K562 (cell line): ENCODE measurements around the gene BAG5. TPM values are rescaled to one million over a fixed set of nuclear protein-coding genes. Genes with fewer than 3 reads are reported as not detected.

ENCODE experiments used
- ATAC-seq: fragments of 200-7000 bp; cut with Tn5 transposase; 3 replicates; pipeline ENCODE4 v1.9.1; 2020; ENCODE audit warnings: moderate library complexity
- BruUV-seq: library from RNA; stranded (reverse); fragments of 400-500 nt; replicated peaks from 2 replicates; lab custom pipeline; 2021; lab: Mats Ljungman, UMichigan
- CTCF ChIA-PET: fragments of 300-600 bp; formaldehyde crosslinking; extraction: SDS; loops from one replicate; lab custom pipeline; 2021; ENCODE audit warnings: low intra/inter-chr PET ratio; lab: Yijun Ruan, JAX
- POLR2A ChIA-PET: fragments of 300-600, 350-650 bp; sonication (Branson Sonifier 250); formaldehyde crosslinking; extraction: SDS; loops from one replicate; lab custom pipeline; 2021; ENCODE audit warnings: antibody characterized with exemption, inconsistent platforms; lab: Yijun Ruan, JAX
- DNase-seq, 4 experiments: peaks; one replicate each; pipeline versions ENCODE4 v3.0.0 to v3.0.0-alpha.2; 2011 to 2018; ENCODE audit warnings: low spot score in 3 of 4, mixed read lengths in 3 of 4; ENCODE audit errors: extremely low read depth in 1 of 4
- FAIRE-seq: peaks from 2 replicates; lab custom pipeline; 2011; peaks lifted over from hg19 to GRCh38; lab: Jason Lieb, UNC
- H2AFZ ChIP-seq: 2 replicates; pipeline ENCODE4 v1.6.0; 2011; ENCODE audit warnings: low read depth, low read length, control low read depth, inconsistent platforms
- H3K27ac ChIP-seq: fragments of 200-600 bp; 3 replicates; pipeline ENCODE4 v1.8.0; 2011; ENCODE audit warnings: low read depth, mild to moderate bottlenecking, control low read depth, inconsistent platforms, low read length, moderate library complexity, mixed read lengths; ENCODE audit errors: extremely low read depth
- H3K27me3 ChIP-seq, 2 experiments: fragments of 300-600 bp in 1 of 2; 2 replicates in 1 of 2; 3 replicates in 1 of 2; pipeline versions ENCODE4 v1.6.0 to v1.8.0; 2011; ENCODE audit warnings: inconsistent platforms in 2 of 2, low read length in 2 of 2, mild to moderate bottlenecking in 1 of 2, mixed read lengths in 1 of 2, moderate library complexity in 1 of 2; ENCODE audit not compliant: control insufficient read depth in 2 of 2, insufficient read depth in 2 of 2
- H3K36me3 ChIP-seq: fragments of 300-600 bp; 3 replicates; pipeline ENCODE4 v1.8.0; 2011; ENCODE audit warnings: mild to moderate bottlenecking, low read length, inconsistent platforms; ENCODE audit not compliant: control insufficient read depth, insufficient read depth
- H3K4me1 ChIP-seq, 2 experiments: fragments of 200-600 bp in 1 of 2; replicated peaks in 1 of 2; 2 replicates in 1 of 2; 3 replicates in 1 of 2; pipeline versions ENCODE4 v1.5.1 to v1.8.0; 2011; ENCODE audit warnings: inconsistent platforms in 2 of 2, low read length in 2 of 2, mild to moderate bottlenecking in 1 of 2, mixed read lengths in 1 of 2, moderate library complexity in 1 of 2; ENCODE audit not compliant: control insufficient read depth in 2 of 2, insufficient read depth in 2 of 2
- H3K4me2 ChIP-seq: 2 replicates; pipeline ENCODE4 v1.6.1; 2011; ENCODE audit warnings: low read length, control low read depth, inconsistent platforms, mixed read lengths; ENCODE audit not compliant: insufficient read depth
- H3K4me3 ChIP-seq: fragments of 200-600 bp; sonication (generic), shearing (Covaris generic); 2 replicates; pipeline ENCODE4 v1.5.1; 2016; ENCODE audit warnings: control low read depth, inconsistent platforms
- H3K79me2 ChIP-seq: fragments of 200-600 bp; 3 replicates; pipeline ENCODE4 v1.8.0; 2011; ENCODE audit warnings: low read length, inconsistent platforms; ENCODE audit not compliant: control insufficient read depth, insufficient read depth
- H3K9ac ChIP-seq, 2 experiments: 2 replicates each; pipeline versions ENCODE4 v1.6.0 to v1.6.1; 2011; ENCODE audit warnings: low read depth in 2 of 2, low read length in 2 of 2, control low read depth in 1 of 2, inconsistent platforms in 1 of 2, mild to moderate bottlenecking in 1 of 2, mixed read lengths in 1 of 2; ENCODE audit not compliant: insufficient read depth in 1 of 2
- H3K9me1 ChIP-seq: one replicate; pipeline ENCODE4 v1.6.0; 2011; ENCODE audit warnings: inconsistent platforms, mild to moderate bottlenecking, low read length, moderate library complexity; ENCODE audit not compliant: control insufficient read depth, insufficient read depth
- H3K9me3 ChIP-seq: replicated peaks from 2 replicates; pipeline ENCODE4 v1.5.1; 2011; ENCODE audit warnings: low read depth, low read length, inconsistent platforms; ENCODE audit not compliant: control insufficient read depth, insufficient read depth
- H4K20me1 ChIP-seq: replicated peaks from 2 replicates; pipeline ENCODE4 v1.6.1; 2011; ENCODE audit warnings: low read length, inconsistent platforms, mixed read lengths; ENCODE audit not compliant: control insufficient read depth, insufficient read depth
- BRCA1 ChIP-seq, 2 experiments: fragments of 450-650 bp in 1 of 2; sonication (generic) in 1 of 2; formaldehyde crosslinking in 1 of 2; IDR thresholded peaks; 2 replicates each; pipeline versions ENCODE4 v1.5.0 to v1.6.1; 2017 to 2020; ENCODE audit warnings: mild to moderate bottlenecking in 1 of 2, missing genetic modification reagents in 1 of 2
- CLOCK ChIP-seq: fragments of 250-450 bp; sonication (Bioruptor Pico); IDR thresholded peaks from 2 replicates; pipeline ENCODE4 v1.4.0; 2020; ENCODE audit warnings: mild to moderate bottlenecking, moderate library complexity, borderline replicate concordance
- FOXA3 ChIP-seq, 2 experiments: fragments of 450-650 bp in 1 of 2; sonication (generic) in 1 of 2; formaldehyde crosslinking; IDR thresholded peaks in 1 of 2; conservative IDR thresholded peaks in 1 of 2; 2 replicates each; pipeline versions ENCODE4 v1.4.0 to v1.8.0; 2020 to 2022; ENCODE audit warnings: mild to moderate bottlenecking in 2 of 2, missing genetic modification reagents in 1 of 2
- MTA2 ChIP-seq: fragments of 450-650 bp; IDR thresholded peaks from 2 replicates; pipeline ENCODE4 v1.6.1; 2016; ENCODE audit warnings: low read depth
- NR3C1 ChIP-seq: sonication (generic); formaldehyde crosslinking; IDR thresholded peaks from 2 replicates; pipeline ENCODE4 v1.8.1; 2022; ENCODE audit warnings: missing genetic modification reagents
- ZNF253 ChIP-seq: fragments of 250-450 bp; sonication (Bioruptor Pico); conservative IDR thresholded peaks from 2 replicates; pipeline ENCODE4 v1.6.1; 2021; ENCODE audit warnings: mild to moderate bottlenecking
- WGBS: fragments of 100-300 bp; shearing (Covaris generic); methylation state at CpG from one replicate; pipeline ENCODE4 v1.1.6; 2016; ENCODE audit warnings: low coverage, mixed read lengths; ENCODE audit not compliant: insufficient coverage; ENCODE audit errors: missing lambda C conversion rate; 5-methylcytosine and 5-hydroxymethylcytosine counted together
- in situ Hi-C: fragments of 300-500 bp; cut with MboI; formaldehyde crosslinking; loops from 4 replicates; pipeline ENCODE4 v1.15.0; 2018; ENCODE audit warnings: inconsistent platforms, mixed read lengths
- intact Hi-C: fragments of 100-400 bp; cut with micrococcal nuclease; formaldehyde crosslinking; loops from 2 replicates; pipeline ENCODE4 v1.14.2; 2022
- polyA plus RNA-seq, 8 experiments: library from polyadenylated mRNA; depleted of rRNA in 4 of 8; stranded (reverse) in 5 of 8; unstranded in 3 of 8; fragments of >200 nt; fragmentation: Nextera tagmentation in 2 of 8; fragmentation: Illumina TruSeq in 1 of 8; extraction: Ambion mirVana in 2 of 8; extraction: Trizol in 1 of 8; gene quantifications; 2 replicates each; pipeline versions ENCODE4 v1.2.1 to v1.2.3, GENCODE V29; 2011 to 2014; ENCODE audit warnings: inconsistent platforms in 1 of 8, missing spikeins in 1 of 8
- total RNA-seq, 7 experiments: library from RNA; depleted of rRNA in 6 of 7; stranded (reverse); fragments of >200 nt in 6 of 7; fragmentation: Illumina TruSeq in 2 of 7; extraction: Trizol in 2 of 7; gene quantifications; 2 replicates each; pipeline versions ENCODE4 v1.2.1 to v1.2.3, GENCODE V29; 2011 to 2021; ENCODE audit warnings: low replicate concordance in 1 of 7
- TF ChIP-seq, protein P1 (sequence below): sonication (generic); formaldehyde crosslinking; IDR thresholded peaks from 2 replicates; pipeline ENCODE4 v1.8.0; 2022; ENCODE audit warnings: missing genetic modification reagents, mild to moderate bottlenecking, moderate library complexity, borderline replicate concordance
- TF ChIP-seq, protein P2 (sequence below), 2 experiments: fragments of 450-650 bp in 1 of 2; sonication (generic) in 1 of 2; formaldehyde crosslinking in 1 of 2; IDR thresholded peaks; 2 replicates each; pipeline versions ENCODE4 v1.7.1 to v1.9.0; 2016 to 2022; ENCODE audit warnings: inconsistent platforms in 1 of 2, mild to moderate bottlenecking in 1 of 2, missing genetic modification reagents in 1 of 2

Gene BAG5
- total and polyA plus RNA-seq, 9 of the 15 experiments (the other 6 are each of a cell fraction or from before 2014, with no cell fraction given), result 7.9 to 21.4 (median 13.2) TPM

DNA sequence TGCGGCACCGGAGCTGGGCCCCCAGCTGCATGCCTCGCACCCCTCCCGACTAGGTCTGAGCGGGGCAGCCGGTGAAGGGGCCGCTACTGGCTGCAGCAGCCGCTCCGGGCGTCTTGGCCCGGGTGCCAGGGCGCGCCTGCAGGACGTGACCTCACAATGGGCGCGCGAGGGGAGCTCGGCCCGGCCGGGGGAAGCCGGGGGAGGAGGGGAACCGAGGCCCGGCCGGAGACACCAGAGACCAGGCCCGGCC, 353 bp downstream of the BAG5 start:
- BruUV-seq, result no TSS peak
- no peaks in the 10 kb centered on the region for H3K9me1 ChIP-seq
- ATAC-seq, result peak; percentile 62
- in situ Hi-C loops (no loop called here), intact Hi-C loops (loop anchor here (5.0 kb wide), 1 partner anchor 45 kb away; no protein-coding TSS in a partner anchor)
- ChIA-PET POLR2A (interaction anchor here (0.6 to 1.2 kb wide), 6 partner anchors 11 to 361 kb away, joined by 3 to 4 read pairs (median 4); no protein-coding TSS in a partner anchor), CTCF (interaction anchor here (0.7 kb wide), 1 partner anchor 1911 kb away, joined by 3 read pairs; no protein-coding TSS in a partner anchor)
- DNase-seq, result no peak
- no peaks in the 10 kb centered on the region for H3K9me3 ChIP-seq
- H3K9ac ChIP-seq, result peak overlapping the region; percentile 84 to 96
- H3K4me3 ChIP-seq, result peak overlapping the region; percentile 93
- peak overlapping the region; percentile 96 for H3K27ac ChIP-seq
- peaks cover 20% of the 10 kb centered on the region; the same call in 1 of the 2 replicates for H4K20me1 ChIP-seq
- WGBS, result 0% methylated on average over 4 of the region's 25 CpGs
- H3K36me3 ChIP-seq, result peaks cover 38% of the 10 kb centered on the region
- FAIRE-seq, result no peak
- H2AFZ ChIP-seq, result peak overlapping the region; percentile 88; the same call in 1 of the 2 replicates
- peak overlapping the region; percentile 82 for H3K4me2 ChIP-seq
- H3K27me3 ChIP-seq, result no peaks in the 10 kb centered on the region
- peaks cover 3 to 5% of the 10 kb centered on the region in 2 experiments; a peak in 3 of 5 replicates for H3K4me1 ChIP-seq
- peaks cover 81% of the 10 kb centered on the region for H3K79me2 ChIP-seq
- 0 out of 2 replicates have a peak, but pooled peaks have one; percentile 52 for TF ChIP-seq NR3C1 (CRISPR knock-in tag)
- TF ChIP-seq, protein P1, sequence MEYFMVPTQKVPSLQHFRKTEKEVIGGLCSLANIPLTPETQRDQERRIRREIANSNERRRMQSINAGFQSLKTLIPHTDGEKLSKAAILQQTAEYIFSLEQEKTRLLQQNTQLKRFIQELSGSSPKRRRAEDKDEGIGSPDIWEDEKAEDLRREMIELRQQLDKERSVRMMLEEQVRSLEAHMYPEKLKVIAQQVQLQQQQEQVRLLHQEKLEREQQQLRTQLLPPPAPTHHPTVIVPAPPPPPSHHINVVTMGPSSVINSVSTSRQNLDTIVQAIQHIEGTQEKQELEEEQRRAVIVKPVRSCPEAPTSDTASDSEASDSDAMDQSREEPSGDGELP, result 0 out of 2 replicates have a peak, but pooled peaks have one; percentile 19
- TF ChIP-seq ZNF253 (CRISPR knock-in tag), result no peak
- TF ChIP-seq, protein P2, sequence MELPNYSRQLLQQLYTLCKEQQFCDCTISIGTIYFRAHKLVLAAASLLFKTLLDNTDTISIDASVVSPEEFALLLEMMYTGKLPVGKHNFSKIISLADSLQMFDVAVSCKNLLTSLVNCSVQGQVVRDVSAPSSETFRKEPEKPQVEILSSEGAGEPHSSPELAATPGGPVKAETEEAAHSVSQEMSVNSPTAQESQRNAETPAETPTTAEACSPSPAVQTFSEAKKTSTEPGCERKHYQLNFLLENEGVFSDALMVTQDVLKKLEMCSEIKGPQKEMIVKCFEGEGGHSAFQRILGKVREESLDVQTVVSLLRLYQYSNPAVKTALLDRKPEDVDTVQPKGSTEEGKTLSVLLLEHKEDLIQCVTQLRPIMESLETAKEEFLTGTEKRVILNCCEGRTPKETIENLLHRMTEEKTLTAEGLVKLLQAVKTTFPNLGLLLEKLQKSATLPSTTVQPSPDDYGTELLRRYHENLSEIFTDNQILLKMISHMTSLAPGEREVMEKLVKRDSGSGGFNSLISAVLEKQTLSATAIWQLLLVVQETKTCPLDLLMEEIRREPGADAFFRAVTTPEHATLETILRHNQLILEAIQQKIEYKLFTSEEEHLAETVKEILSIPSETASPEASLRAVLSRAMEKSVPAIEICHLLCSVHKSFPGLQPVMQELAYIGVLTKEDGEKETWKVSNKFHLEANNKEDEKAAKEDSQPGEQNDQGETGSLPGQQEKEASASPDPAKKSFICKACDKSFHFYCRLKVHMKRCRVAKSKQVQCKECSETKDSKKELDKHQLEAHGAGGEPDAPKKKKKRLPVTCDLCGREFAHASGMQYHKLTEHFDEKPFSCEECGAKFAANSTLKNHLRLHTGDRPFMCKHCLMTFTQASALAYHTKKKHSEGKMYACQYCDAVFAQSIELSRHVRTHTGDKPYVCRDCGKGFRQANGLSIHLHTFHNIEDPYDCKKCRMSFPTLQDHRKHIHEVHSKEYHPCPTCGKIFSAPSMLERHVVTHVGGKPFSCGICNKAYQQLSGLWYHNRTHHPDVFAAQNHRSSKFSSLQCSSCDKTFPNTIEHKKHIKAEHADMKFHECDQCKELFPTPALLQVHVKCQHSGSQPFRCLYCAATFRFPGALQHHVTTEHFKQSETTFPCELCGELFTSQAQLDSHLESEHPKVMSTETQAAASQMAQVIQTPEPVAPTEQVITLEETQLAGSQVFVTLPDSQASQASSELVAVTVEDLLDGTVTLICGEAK (IDR thresholded peaks at IDR 0.05), result 0 out of 2 replicates have a peak, but pooled peaks have one; percentile 8
- TF ChIP-seq, protein P2 (CRISPR knock-in tag; IDR thresholded peaks at IDR 0.05), result no peak
- TF ChIP-seq FOXA3 (CRISPR knock-in tag; conservative IDR thresholded peaks at IDR 0.05 in 1 of 2, IDR thresholded peaks at IDR 0.05 in 1 of 2), result peak in 1 of 2 experiments; percentile 23; a peak in 1 of 4 replicates
- no peak for TF ChIP-seq BRCA1 (IDR thresholded peaks at IDR 0.05)
- 0 out of 2 replicates have a peak, but pooled peaks have one; percentile 13 for TF ChIP-seq BRCA1 (CRISPR knock-in tag; IDR thresholded peaks at IDR 0.05)
- no peak for TF ChIP-seq MTA2
- TF ChIP-seq CLOCK (CRISPR knock-in tag), result no peak
